ENCODE data around the gene OSGIN1.

The OSGIN1 gene

GRCh38 chr16:83958846-83959565, 6.0 kb downstream of the OSGIN1 start:
- no peak for DNase-seq

GRCh38 chr16:83959656-83960434, 6.8 kb downstream of the OSGIN1 start:
- no peak for DNase-seq

- no peak for DNase-seq
Observed at GRCh38 chr16:83960521-83961249, 7.6 kb downstream of the OSGIN1 start.

- DNase-seq = no peak
Observed at GRCh38 chr16:83961591-83961990, 8.6 kb downstream of the OSGIN1 start.

GRCh38 chr16:83963277-83964119, 10.5 kb downstream of the OSGIN1 start:
- DNase-seq = no peak

GRCh38 chr16:83964684-83965443, 11.8 kb downstream of the OSGIN1 start:
- no peak for DNase-seq

- no peak for DNase-seq
Observed at GRCh38 chr16:83965444-83966152, 12.6 kb downstream of the OSGIN1 start.

GRCh38 chr16:83966153-83966696, 13.2 kb downstream of the OSGIN1 start:
- no peak for DNase-seq

- DNase-seq = no peak
Observed at GRCh38 chr16:83967091-83967490, 14.1 kb downstream of the OSGIN1 start.

GRCh38 chr16:83967838-83968305, 14.8 kb downstream of the OSGIN1 start, which contains the start of gene NECAB2:
TSS of gene NECAB2 (plus strand) at chr16:83968244. CDS start at chr16:83968649, 405 bp downstream.
- no peak for DNase-seq

- no peak for DNase-seq
Observed at GRCh38 chr16:83968306-83968851, 15.3 kb downstream of the OSGIN1 start.

GRCh38 chr16:83968891-83969649, 16.0 kb downstream of the OSGIN1 start:
- no peak for DNase-seq

GRCh38 chr16:83969771-83970429, 16.9 kb downstream of the OSGIN1 start:
- DNase-seq = no peak

GRCh38 chr16:83970430-83970815, 17.4 kb downstream of the OSGIN1 start:
- DNase-seq = no peak

- DNase-seq = no peak
Observed at GRCh38 chr16:83971165-83972130, 18.4 kb downstream of the OSGIN1 start.

GRCh38 chr16:83972256-83973008, 19.4 kb downstream of the OSGIN1 start:
- no peak for DNase-seq

GRCh38 chr16:83973077-83973476, 20.0 kb downstream of the OSGIN1 start:
- no peak for DNase-seq

All from T-helper 9 cell (primary cell).